SK-N-SH treated with all-trans-retinoic acid at 6 μM for 48 hours (cell line): Measurements from ENCODE around the gene EP400.

ENCODE experiments used
- ATAC-seq: fragments of 200-7000 bp; cut with Tn5 transposase; 3 replicates; pipeline ENCODE4 v1.9.1; 2020; ENCODE audit warnings: mild to moderate bottlenecking, moderate library complexity
- ARNTL ChIP-seq: fragments of 450-650 bp; formaldehyde crosslinking; IDR thresholded peaks from 2 replicates; pipeline ENCODE4 v1.5.0; 2020; ENCODE audit warnings: low read depth, mild to moderate bottlenecking, moderate library complexity, borderline replicate concordance
- BACH2 ChIP-seq: fragments of 250-450 bp; sonication (Bioruptor Pico); IDR thresholded peaks from 2 replicates; pipeline ENCODE4 v1.9.0; 2021; ENCODE audit warnings: mild to moderate bottlenecking, borderline replicate concordance
- ESRRG ChIP-seq: fragments of 250-450 bp; sonication (Bioruptor Pico); IDR thresholded peaks from 2 replicates; pipeline ENCODE4 v1.6.1; 2021; ENCODE audit warnings: mild to moderate bottlenecking
- ISL1 ChIP-seq: fragments of 250-450 bp; sonication (Bioruptor Pico); IDR thresholded peaks from 2 replicates; pipeline ENCODE4 v2.1.2; 2022; ENCODE audit warnings: mild to moderate bottlenecking, moderate library complexity
- PPARA ChIP-seq: fragments of 250-450 bp; sonication (Bioruptor Pico); IDR thresholded peaks from 2 replicates; pipeline ENCODE4 v1.5.0; 2020; ENCODE audit warnings: mild to moderate bottlenecking, borderline replicate concordance
- RARB ChIP-seq: fragments of 250-450 bp; sonication (Bioruptor Pico); IDR thresholded peaks from 2 replicates; pipeline ENCODE4 v1.8.0; 2021; ENCODE audit warnings: mild to moderate bottlenecking, moderate library complexity
- TCF4 ChIP-seq: fragments of 250-450 bp; sonication (Bioruptor Pico); IDR thresholded peaks from 2 replicates; pipeline ENCODE4 v1.8.0; 2021; ENCODE audit warnings: mild to moderate bottlenecking, moderate library complexity, borderline replicate concordance
- TOX ChIP-seq: fragments of 250-450 bp; sonication (Bioruptor Pico); IDR thresholded peaks from 2 replicates; pipeline ENCODE4 v1.8.0; 2021; ENCODE audit warnings: mild to moderate bottlenecking, moderate library complexity, borderline replicate concordance
- ZC3H10 ChIP-seq: fragments of 250-450 bp; sonication (Bioruptor Pico); IDR thresholded peaks from 2 replicates; pipeline ENCODE4 v1.5.1; 2021; ENCODE audit warnings: mild to moderate bottlenecking, moderate library complexity
- ZFP3 ChIP-seq: fragments of 250-450 bp; sonication (Bioruptor Pico); IDR thresholded peaks from 2 replicates; pipeline ENCODE4 v1.5.0; 2020; ENCODE audit warnings: mild to moderate bottlenecking, moderate library complexity
- ZFP30 ChIP-seq: fragments of 450-650 bp; formaldehyde crosslinking; IDR thresholded peaks from 2 replicates; pipeline ENCODE4 v1.5.0; 2022; ENCODE audit warnings: mild to moderate bottlenecking, moderate library complexity
- ZNF565 ChIP-seq: fragments of 450-650 bp; formaldehyde crosslinking; conservative IDR thresholded peaks from 2 replicates; pipeline ENCODE4 v1.5.0; 2020; ENCODE audit warnings: low read depth, mild to moderate bottlenecking, moderate library complexity
- ZNF70 ChIP-seq: fragments of 450-650 bp; formaldehyde crosslinking; IDR thresholded peaks from 2 replicates; pipeline ENCODE4 v1.5.0; 2020; ENCODE audit warnings: mild to moderate bottlenecking, moderate library complexity
- TF ChIP-seq, protein P1 (sequence below): fragments of 250-450 bp; sonication (Bioruptor Pico); IDR thresholded peaks from 2 replicates; pipeline ENCODE4 v1.8.0; 2020; ENCODE audit warnings: mild to moderate bottlenecking, moderate library complexity, borderline replicate concordance
- TF ChIP-seq, protein P2 (sequence below): fragments of 250-450 bp; sonication (Bioruptor Pico); IDR thresholded peaks from 2 replicates; pipeline ENCODE4 v1.5.0; 2020; ENCODE audit warnings: mild to moderate bottlenecking, moderate library complexity
- TF ChIP-seq, protein P3 (sequence below): fragments of 250-450 bp; sonication (Bioruptor Pico); IDR thresholded peaks from 2 replicates; pipeline ENCODE4 v1.5.1; 2020; ENCODE audit warnings: low read depth, mild to moderate bottlenecking, moderate library complexity
- TF ChIP-seq, protein P4 (sequence below): fragments of 250-450 bp; sonication (Bioruptor Pico); IDR thresholded peaks from 2 replicates; pipeline ENCODE4 v1.8.0; 2021; ENCODE audit warnings: low read depth, mild to moderate bottlenecking, moderate library complexity, borderline replicate concordance

The EP400 gene

DNA sequence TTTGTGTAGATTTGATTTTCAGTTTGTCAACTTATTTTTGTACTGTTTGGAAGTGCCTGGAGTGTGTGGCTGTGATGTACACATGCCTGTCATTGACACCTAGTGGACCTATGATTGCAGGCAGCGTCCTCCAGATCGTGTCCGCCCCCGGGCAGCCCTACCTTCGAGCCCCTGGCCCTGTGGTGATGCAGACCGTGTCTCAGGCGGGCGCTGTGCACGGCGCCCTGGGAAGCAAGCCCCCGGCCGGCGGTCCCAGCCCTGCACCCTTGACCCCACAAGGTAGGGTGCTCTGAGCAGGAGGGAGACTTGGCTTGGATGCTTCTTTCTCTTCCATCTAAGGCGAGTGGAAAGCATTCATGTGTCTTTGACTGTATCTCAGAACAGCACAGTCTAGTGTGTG, 75.8 kb downstream of the EP400 start:
- TF ChIP-seq ESRRG, result no peak
- TF ChIP-seq, all 23 proteins: peak for 0
- ATAC-seq, result no peak

DNA sequence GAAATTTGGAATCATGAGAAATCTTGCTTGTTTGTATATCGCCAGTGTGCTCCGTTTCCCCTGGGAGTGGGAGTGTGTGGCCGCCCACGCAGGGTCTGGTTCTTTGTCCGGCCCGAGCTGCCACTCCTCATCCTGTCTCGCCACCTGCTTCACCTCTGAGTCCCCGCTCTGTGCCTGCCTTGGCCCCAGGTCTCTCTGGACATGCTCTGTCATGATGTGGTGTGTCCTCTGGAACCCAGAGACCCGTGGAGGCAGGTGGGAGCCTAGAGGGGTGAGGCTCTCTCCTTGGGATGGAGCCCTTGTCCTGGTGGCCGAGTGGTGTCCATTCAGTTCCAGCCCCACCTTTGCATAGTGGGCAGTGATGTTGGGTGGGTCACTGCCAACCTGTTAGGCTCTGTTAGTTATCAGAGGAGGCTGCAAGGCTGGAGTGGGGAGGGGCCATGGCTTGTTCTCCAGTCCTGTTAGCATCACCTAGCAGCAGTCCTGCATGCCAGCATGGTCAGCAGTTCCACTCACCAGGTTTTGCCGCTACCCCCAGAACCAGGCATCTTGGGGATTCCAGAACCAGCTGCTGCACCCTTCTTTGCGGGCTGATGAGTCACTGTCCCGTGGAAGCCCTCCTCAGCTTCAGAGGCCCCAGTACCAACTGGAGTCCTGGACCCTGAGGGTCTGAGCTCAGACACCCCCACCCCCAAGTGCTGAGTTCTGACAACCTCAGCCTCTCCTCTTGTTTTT, 76.5 kb downstream of the EP400 start:
- no peak for ATAC-seq

DNA sequence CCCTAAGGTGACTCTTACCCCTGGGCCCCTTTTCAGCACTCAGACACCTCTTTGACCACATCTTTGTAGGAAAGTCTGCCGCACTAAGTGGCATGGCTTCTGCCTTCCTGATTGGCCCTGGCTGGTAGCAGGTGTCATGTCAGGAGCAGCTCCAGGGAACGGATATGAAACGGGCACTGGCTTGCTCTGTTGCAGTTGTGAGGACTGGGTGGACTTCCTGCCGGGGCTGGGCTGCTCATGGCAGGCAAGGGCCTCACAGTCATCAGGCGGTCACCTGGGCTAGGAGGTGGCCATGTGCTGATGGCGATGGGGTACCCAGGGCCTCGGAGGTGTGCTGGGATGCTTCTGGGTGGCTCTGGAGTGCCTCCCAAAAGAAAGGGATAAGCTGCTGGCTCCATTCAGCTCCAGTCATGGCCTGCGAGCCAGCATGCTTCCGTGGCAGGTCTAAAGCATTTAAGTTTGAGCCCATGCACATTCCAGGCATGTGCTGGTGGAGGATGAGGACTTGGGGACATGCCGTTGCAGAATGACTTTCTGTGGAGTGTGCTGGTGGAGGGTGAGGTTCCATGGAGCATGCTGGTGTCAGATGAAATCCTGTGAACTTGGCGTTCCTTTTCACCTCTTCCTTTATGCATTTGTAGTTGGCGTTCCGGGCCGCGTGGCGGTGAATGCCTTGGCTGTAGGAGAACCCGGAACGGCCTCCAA, 77.2 kb downstream of the EP400 start:
- no peak for TF ChIP-seq RARB
- no peak for TF ChIP-seq PPARA (CRISPR knock-in tag)
- TF ChIP-seq, protein P1, sequence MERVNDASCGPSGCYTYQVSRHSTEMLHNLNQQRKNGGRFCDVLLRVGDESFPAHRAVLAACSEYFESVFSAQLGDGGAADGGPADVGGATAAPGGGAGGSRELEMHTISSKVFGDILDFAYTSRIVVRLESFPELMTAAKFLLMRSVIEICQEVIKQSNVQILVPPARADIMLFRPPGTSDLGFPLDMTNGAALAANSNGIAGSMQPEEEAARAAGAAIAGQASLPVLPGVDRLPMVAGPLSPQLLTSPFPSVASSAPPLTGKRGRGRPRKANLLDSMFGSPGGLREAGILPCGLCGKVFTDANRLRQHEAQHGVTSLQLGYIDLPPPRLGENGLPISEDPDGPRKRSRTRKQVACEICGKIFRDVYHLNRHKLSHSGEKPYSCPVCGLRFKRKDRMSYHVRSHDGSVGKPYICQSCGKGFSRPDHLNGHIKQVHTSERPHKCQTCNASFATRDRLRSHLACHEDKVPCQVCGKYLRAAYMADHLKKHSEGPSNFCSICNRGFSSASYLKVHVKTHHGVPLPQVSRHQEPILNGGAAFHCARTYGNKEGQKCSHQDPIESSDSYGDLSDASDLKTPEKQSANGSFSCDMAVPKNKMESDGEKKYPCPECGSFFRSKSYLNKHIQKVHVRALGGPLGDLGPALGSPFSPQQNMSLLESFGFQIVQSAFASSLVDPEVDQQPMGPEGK (CRISPR knock-in tag), result no peak
- no peak for TF ChIP-seq ARNTL (CRISPR knock-in tag)
- TF ChIP-seq TCF4 (CRISPR knock-in tag), result no peak
- no peak for TF ChIP-seq ISL1
- TF ChIP-seq, protein P2, sequence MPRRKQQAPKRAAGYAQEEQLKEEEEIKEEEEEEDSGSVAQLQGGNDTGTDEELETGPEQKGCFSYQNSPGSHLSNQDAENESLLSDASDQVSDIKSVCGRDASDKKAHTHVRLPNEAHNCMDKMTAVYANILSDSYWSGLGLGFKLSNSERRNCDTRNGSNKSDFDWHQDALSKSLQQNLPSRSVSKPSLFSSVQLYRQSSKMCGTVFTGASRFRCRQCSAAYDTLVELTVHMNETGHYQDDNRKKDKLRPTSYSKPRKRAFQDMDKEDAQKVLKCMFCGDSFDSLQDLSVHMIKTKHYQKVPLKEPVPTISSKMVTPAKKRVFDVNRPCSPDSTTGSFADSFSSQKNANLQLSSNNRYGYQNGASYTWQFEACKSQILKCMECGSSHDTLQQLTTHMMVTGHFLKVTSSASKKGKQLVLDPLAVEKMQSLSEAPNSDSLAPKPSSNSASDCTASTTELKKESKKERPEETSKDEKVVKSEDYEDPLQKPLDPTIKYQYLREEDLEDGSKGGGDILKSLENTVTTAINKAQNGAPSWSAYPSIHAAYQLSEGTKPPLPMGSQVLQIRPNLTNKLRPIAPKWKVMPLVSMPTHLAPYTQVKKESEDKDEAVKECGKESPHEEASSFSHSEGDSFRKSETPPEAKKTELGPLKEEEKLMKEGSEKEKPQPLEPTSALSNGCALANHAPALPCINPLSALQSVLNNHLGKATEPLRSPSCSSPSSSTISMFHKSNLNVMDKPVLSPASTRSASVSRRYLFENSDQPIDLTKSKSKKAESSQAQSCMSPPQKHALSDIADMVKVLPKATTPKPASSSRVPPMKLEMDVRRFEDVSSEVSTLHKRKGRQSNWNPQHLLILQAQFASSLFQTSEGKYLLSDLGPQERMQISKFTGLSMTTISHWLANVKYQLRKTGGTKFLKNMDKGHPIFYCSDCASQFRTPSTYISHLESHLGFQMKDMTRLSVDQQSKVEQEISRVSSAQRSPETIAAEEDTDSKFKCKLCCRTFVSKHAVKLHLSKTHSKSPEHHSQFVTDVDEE (CRISPR knock-in tag), result no peak
- TF ChIP-seq ZNF70 (CRISPR knock-in tag), result no peak
- TF ChIP-seq ZFP30 (CRISPR knock-in tag), result no peak
- TF ChIP-seq, protein P3, sequence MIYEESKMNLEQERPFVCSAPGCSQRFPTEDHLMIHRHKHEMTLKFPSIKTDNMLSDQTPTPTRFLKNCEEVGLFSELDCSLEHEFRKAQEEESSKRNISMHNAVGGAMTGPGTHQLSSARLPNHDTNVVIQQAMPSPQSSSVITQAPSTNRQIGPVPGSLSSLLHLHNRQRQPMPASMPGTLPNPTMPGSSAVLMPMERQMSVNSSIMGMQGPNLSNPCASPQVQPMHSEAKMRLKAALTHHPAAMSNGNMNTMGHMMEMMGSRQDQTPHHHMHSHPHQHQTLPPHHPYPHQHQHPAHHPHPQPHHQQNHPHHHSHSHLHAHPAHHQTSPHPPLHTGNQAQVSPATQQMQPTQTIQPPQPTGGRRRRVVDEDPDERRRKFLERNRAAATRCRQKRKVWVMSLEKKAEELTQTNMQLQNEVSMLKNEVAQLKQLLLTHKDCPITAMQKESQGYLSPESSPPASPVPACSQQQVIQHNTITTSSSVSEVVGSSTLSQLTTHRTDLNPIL (CRISPR knock-in tag), result no peak
- TF ChIP-seq, protein P4, sequence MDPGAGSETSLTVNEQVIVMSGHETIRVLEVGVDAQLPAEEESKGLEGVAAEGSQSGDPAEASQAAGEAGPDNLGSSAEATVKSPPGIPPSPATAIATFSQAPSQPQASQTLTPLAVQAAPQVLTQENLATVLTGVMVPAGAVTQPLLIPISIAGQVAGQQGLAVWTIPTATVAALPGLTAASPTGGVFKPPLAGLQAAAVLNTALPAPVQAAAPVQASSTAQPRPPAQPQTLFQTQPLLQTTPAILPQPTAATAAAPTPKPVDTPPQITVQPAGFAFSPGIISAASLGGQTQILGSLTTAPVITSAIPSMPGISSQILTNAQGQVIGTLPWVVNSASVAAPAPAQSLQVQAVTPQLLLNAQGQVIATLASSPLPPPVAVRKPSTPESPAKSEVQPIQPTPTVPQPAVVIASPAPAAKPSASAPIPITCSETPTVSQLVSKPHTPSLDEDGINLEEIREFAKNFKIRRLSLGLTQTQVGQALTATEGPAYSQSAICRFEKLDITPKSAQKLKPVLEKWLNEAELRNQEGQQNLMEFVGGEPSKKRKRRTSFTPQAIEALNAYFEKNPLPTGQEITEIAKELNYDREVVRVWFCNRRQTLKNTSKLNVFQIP (CRISPR knock-in tag), result no peak
- no peak for TF ChIP-seq TOX (CRISPR knock-in tag)
- no peak for TF ChIP-seq BACH2 (CRISPR knock-in tag)
- no peak for TF ChIP-seq ZC3H10 (CRISPR knock-in tag)
- no peak for ATAC-seq

More for the DNA sequence above, 76.5 kb downstream of the EP400 start:
- TF ChIP-seq RARB (no peak), ISL1 (no peak), ESRRG (no peak), ZFP3 (CRISPR knock-in tag) (no peak), TOX (CRISPR knock-in tag) (no peak)
- TF ChIP-seq, all 23 proteins: peak for 0

DNA sequence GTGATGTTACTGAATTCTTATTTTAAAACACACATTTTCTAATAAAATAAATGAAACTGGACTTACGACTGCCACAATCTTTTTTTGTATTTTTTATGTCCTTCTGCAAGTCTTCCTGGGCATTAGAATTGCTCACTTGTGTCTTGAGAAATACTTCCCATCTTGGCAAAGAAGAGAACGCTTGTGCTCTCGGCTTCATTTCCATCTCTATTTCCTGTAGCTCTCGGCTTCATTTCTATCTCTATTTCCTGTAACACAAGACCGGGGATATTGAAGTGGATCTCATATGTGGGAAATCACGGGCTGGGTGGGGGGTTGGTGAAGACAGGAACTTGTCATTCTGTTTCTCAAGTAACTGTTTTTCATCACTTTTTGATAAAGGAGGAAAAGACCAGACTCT, 77.9 kb downstream of the EP400 start:
- ATAC-seq, result no peak
- TF ChIP-seq, protein P2 (CRISPR knock-in tag), result no peak
- TF ChIP-seq ZNF565 (no peak), PPARA (CRISPR knock-in tag) (no peak)
- TF ChIP-seq, protein P4 (CRISPR knock-in tag), result no peak
- TF ChIP-seq, protein P3 (CRISPR knock-in tag), result no peak
- TF ChIP-seq, protein P1 (CRISPR knock-in tag), result no peak
